ENCODE data around the gene IGLL1.

Gene IGLL1

DNA sequence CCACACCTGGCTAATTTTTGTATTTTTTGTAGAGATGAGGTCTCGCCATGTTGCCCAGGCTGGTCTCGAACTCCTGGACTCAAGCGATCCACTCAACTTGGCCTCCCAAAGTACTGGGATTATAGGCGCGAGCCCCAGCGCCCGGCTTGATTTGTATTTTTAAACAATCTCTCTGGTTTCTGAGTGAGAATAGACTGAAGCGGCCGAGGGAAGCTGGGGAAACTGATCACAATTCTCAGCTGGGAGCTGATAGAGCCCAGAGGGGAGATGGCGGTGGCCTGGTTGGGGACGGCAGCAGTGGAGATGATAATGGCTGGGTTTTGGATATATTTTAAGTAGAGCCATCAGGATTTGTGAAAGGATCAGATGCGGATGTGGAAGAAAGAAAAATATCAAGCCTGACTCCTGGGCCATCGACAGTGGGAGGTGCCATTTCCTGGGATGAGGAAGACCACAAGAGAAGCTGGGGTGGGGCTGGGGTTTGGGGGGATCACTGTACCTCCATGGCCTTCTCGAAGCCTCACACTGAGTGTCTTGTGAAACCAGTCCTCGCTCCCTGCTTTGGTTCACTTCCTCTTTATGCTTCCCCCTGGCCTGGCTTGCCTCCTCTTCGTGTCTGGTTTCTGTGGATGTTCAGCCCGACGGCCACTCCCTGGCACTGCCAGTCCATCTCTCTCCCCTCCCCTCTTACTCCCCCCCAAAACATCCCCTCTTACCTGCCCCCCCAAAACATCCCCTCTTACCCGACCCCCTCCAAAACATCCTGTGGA is 51.9 kb downstream of the IGLL1 start:
- no peak for DNase-seq (ENCODE audit: low read depth)

GRCh38 chr22:23526596-23527316 is 53.3 kb downstream of the IGLL1 start:
- DNase-seq (ENCODE audit: low read depth) = no peak

DNA sequence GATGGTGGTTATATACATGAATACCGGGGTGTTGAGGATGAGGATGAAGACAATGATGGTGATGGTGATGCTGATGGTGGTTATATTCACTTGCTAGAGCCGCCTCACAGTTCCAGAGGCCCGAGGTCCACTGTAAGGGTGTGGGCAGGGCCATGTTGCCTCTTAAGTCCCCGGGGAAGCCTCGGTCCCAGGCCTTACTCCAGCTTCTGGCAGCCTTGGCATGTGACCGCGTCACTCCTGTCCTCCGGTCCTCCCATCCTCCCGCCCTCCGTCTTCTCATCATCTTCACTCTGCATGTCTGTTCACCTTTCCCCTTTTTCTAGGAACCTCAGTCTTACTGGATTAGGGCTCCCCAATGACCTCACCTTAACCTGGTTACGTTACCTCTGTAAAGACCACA is 54.6 kb downstream of the IGLL1 start:
- no peak for DNase-seq (ENCODE audit: low read depth)

DNA sequence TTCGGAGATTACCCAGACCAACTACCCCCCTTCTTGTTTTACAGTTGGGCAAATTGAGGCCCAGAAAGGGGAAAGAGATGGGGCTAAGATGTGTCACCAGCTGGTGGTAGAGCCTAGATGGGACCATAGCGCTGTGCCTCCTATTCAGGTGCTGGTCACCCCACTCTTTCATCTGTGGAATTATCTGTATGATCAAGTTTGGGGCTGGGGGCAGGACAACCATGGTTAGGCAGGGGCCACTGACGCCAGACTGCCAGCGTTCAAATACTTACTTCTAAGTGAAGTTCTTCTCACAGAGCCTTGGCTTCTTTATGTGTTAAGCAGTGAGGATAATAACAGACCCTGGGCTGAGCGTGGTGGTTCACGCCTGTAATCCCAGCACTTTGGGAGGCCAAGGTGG is 55.9 kb downstream of the IGLL1 start:
- DNase-seq (ENCODE audit: low read depth) = no peak

DNA sequence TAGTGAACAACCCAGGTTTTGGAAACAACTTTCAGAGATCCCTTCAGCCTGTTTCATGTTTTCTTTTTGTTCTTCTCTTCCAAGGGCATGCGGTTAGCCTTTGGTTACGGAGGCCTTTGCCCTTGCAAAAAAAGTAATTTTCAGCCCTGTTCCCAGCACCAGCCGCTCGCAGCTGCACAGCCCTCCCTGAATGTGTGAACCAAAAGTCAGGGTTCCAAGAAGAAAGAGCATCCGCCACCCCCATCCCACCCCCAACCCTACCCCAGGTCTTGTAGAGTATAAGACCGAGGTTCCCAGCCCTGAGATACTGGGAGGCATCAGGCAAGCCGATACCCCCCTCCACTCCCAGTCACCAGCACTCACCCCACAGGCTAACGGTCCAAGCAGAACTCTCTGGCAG is 56.4 kb downstream of the IGLL1 start:
- DNase-seq (ENCODE audit: low read depth) = no peak
